Endothelial cell of hepatic sinusoid (primary cell): ENCODE measurements around the gene ASAH2B.
"Not testable (repeated sequence)": the region's sequence is repeated elsewhere in the genome, so short reads cannot be mapped to it uniquely, and the experiment has no call there.

Experiments used
- in situ Hi-C: cut with HindIII; loops from 2 replicates; pipeline ENCODE4 v1.10.0; 2017; ENCODE audit warnings: low sequenced_read_pairs

The ASAH2B gene

DNA sequence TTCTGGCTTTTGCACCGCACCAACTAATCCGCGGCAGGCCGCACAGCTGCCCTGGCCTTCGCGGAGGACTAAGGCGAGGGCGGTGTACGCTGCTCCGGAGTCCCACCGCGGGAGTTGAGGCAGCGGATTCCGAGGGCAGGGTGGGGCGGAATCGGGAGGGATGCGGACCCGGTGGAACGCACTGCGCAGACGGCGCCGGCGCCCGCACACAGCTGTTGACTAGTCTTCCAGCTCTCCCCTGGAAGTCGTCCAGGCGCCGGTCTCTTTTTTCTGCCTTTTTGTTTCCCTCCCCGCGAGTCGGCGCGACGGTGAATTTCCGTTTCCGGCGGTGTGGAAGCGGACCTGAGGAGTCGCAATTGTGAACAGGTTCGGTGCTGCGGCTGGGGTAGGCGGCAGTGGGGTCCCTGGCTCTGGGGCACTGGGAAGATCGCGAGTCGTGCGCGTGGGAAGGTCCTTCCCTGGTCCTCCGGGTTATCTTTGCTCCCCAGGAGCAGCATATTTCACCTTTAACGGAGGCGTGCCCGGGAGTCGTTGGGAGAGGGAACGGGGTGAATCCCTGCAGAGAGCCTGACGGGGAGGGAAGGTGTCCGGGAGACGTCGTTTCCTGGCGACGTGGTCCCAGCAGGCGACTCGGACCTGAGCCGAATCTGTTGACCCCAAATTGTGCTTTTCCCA, at the start of gene ASAH2B:
Gene ASAH2B (plus strand): TSS at position 319 of the 675 bp plus-strand sequence. CDS start 5,195 bp downstream, outside the sequence.
- in situ Hi-C loops = no loop called here

DNA sequence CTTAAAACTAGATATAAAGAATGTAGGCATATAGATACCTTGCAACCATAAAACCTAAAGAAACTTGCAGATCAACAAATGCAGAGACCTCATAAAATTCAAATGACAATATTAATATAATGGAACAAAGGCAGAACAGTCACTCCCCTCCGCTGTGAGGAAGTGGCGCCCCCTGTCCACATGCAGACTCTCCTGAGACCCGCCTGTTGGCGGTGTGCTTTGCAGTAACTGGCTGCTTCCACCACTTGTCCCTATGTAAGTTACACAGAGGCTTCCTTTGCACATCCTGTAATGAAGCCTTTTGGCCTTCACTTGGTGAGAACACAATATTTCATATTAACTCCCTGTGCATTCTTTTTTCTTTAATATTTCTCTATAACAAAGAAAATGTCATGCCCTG, 41.9 kb upstream of the ASAH2B start:
- in situ Hi-C loops = not testable (repeated sequence)

DNA sequence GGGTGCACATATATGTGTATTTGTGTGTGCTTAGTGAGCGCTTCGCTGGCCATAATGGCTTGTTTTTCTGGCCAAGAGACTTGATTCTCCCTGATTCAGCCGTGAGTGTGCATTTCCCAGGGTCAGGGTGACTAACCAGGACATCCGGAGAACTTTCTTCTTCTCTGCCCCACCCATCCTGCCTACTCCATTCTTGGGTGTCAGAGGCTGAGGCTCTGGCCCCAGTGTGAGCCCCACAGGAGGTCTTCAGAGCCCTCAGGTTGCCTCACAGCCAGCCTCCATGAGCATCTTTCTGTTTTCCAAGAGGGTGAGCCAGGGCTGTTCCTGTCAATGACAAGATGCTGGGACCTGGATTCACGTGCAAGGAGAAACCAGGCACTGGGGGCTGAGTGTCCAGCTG, 37.8 kb upstream of the ASAH2B start:
- in situ Hi-C loops = not testable (repeated sequence)

DNA sequence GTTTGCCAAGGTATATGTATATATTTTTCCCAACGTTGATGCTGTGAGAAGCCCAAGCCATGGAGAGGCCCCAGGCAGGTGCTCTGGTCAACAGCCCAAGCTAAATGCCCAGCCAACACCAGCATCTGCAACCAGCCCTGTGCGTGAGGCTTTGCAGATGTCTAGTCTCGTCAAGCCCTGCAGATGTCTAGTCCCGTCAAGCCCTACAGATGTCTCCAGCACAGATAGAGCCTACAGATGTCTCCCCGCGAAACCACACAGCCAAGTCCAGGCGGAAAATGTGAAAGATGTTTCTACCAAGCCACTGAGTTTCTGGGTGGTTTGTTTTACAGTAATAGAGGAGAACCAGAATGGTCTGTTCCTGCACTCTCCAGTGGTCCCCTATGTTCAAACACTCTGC, 36.7 kb upstream of the ASAH2B start:
- in situ Hi-C loops = not testable (repeated sequence)

DNA sequence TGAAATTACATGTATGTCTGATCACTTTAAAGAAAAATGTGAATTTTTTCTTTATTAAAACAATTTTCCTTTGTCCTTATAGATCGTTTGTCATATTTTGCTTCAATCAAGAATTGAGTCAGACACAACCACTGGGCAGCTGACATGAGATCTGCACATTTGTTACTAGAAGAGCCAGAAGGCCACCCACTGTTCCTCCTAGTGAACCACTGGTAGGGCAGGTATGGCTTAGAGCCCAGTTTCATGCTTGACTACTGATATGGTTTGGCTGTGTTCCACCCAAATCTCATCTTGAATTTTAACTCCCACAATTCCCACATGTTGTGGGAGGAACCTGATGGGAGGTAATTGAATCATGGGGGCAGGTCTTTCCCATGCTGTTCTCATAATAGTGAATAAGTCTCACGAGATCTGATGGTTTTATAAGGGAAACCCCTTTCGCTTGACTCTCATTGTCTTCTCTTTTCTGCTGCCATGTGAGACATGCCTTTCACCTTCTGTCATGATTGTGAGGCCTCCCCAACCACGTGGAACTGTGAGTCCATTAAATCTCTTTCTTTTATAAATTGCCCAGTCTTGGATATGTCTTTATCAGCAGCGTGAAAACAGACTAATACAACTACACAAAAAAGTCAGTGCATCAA, 35.2 kb upstream of the ASAH2B start:
- in situ Hi-C loops = not testable (repeated sequence)

DNA sequence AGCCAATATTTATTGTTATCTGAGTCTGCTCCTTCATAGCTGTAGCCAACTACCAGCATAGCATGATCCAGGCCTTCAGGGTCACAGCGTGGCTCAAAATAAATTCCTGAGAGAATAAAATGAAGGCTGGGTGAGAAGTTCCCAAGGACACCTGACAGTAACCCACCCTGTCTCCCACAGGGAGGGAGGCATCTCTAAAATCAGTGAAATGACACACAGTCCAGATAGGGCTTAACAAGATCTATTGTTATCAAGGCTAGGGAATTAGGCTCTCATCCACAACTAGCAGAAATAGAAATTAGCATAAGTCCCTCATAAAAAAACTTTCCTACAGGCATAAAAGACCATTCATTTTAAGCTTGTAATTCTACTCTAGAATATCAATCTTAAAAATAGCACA, 33.7 kb upstream of the ASAH2B start:
- in situ Hi-C loops = not testable (repeated sequence)

DNA sequence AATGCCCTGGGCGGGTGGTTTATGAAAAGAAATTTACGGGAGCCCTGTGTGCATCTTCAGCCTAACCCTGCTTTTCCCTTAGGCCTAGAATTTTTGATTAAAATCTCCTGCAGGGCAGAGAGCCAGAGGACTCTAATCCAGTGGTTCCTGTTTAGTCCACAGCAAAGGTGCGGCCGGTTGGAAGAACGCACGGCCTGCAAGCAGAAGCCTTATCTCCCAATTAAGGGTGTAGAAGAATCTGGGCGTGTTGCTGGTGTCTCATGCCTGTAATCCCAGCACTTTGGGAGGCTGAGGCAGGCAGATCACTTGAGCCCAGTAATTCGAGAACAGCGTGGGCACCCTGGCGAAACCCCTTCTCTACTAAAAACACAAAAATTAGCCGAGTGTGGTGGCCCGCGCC, 29.5 kb upstream of the ASAH2B start:
- in situ Hi-C loops = not testable (repeated sequence)

DNA sequence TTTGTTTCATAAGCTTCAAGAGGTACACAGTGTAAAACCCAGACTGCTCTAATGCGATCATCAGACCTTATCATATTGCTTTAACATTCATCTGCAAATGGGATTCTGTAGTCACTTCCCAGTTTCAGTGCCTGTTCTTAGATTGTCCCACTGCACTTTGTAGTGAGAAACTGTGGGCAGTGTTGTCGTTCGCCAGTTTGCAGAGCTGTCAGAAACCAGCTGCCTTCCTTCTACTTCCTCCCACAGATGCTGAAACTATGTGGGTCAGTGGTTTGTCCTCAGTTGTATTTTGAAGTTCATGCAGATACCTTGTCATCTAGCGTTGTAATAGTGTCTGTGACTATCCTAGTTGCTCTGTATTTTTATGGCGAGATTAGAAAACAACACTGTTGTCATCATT, 15.9 kb upstream of the ASAH2B start:
- in situ Hi-C loops = not testable (repeated sequence)

DNA sequence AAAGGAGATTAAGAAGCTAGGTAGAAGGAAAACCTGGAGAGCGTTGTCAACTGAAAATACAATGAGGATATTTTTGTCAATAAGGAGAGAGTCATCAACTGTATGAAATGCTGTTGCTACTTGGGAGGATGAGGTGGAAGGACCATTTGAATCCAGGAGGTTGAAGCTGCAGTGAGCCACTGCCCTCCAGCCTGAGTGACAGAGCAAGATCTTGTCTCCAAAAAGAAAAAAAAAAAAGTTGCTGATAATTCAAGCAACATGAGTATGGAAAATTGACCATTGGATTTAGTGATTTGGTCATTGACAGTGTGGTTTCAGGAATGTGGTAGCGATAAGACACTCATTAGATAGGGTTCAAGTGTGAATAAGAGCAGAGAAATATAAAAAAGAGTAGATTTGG, 11.6 kb upstream of the ASAH2B start:
- in situ Hi-C loops = not testable (repeated sequence)

DNA sequence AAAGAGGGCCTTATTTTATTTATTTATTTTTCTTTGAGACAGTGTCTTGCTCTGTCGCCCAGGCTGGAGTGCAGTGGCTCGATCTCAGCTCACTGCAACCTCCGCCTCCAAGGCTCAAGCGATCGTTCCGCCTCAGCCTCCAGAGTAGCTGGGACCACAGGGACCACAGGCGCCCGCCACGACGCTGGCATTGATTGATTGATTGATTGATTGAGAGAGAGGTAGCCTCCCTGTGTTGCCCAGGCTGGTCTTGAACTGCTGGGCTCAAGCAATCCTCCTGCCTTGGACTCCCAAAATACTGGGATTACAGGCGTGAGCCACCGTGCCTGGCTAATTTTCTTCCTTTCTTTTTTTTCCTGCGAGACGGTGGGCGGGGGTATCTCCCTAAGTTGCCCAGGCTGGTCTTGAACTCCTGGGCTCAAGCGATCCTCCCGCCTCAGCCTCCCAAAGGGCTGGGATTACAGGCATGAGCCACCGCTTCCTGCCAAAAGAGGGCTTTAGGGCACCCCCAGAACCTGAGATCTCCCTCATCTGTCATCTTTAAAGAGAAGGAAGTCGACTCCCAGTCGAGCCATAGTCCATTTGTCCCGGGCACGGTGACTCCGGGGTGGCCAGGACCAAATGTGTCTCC, 634 bp upstream of the ASAH2B start:
- in situ Hi-C loops = not testable (repeated sequence)

DNA sequence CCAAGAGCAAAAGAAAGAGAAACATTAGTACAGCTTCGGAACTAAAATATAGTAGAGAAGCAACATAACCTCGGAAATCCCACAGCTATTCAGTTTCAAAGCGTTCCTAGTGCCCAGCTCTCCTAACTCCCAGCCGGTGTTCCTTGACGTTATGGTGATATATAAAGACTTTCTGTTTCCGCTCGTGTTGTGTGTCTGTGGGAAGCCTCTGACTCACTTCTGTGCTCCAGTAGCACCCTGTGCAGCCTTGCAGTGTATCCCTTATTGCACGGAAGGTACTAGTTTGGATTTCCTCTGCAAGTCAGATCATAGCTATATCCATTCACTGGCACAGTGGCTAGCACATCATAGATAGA, 535 bp downstream of the ASAH2B start:
- in situ Hi-C loops = no loop called here

DNA sequence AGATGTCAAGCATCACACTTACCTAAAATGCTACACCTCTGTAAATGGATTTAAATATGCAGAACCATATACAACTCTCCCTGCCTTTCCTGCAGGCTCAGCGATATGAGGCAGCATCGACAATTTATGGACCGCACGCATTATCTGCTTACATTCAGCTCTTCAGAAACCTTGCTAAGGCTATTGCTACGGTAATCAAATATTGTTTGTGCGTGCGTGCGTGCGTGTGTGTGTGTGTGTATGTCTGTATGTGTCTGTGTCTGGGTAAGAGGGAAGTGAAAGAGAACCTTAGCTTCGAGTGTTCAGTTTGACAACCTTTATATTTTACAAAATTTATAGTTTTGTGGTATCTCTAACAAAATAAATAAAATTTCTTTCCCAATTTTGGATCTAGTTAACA, 3.1 kb downstream of the ASAH2B start:
- in situ Hi-C loops = not testable (repeated sequence)

DNA sequence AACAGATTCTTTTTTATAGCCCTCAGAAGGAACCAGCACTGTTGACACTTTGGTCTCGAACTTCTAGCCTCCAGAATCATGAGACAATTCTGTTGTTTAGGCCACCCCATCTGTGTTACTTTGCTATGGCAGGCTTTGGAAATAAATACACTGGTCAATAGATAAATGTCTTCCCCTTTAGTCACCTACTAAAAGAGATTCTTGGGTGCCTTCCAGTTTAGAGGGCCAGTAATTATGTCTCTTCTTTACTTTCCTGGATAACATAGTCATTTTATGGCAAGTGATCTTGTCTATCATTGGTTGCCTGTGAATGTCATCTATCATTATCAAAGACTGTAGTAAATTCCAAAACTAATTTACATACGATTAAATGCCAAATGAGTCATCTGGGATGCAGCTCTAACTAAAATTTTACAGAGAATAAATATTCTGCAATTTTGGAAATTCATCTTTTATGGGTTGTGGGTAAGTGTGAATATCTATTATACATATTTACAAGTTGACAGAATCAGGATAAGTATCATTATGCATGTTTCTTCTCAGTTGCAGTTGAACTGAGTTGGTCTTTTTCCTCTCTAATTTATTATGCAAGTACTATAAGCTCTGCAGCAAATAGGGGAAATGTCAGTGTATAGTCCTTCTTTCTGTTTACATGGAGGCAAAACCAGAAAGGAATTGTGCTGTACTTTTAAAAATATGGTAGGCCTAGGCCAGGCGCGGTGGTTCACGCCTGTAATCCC, 27.2 kb downstream of the ASAH2B start:
- in situ Hi-C loops = not testable (repeated sequence)

DNA sequence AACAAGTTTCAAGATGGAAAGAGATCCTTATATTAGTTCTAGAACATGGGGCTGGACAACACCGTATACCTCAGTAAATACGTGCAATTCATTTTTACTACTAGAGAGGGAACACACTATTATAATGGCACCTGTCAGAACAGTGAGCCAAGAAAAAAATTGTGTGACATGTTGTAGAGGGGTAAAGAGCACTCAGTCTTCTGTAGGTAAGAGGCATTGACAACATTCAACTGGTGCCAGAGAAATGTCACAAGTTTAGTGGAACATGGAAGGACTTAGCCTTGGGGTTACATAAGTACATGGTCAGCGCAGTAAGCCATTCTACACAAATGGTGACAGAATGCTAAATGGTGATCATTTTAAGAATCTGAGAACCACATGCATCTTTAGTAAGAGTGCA, 32.3 kb downstream of the ASAH2B start:
- in situ Hi-C loops = not testable (repeated sequence)

DNA sequence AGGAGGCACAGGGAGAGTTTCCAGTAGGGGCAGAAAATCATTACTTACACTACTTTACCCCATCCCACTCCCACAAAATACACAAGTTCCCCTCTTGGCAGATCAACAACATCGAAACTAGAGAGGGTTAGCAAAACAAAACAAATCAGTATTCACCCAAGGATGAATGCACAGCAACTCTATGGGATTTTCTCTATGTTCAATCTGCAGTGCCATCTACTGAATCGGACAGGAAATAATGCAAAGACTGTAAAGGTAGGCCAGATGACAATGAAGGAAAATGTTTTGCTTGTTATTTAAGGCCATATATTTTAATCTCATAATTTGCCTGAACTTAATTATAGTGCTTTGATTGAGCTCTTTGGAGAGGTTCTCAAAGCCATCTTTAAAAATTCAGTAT, 35.1 kb downstream of the ASAH2B start:
- in situ Hi-C loops = not testable (repeated sequence)

DNA sequence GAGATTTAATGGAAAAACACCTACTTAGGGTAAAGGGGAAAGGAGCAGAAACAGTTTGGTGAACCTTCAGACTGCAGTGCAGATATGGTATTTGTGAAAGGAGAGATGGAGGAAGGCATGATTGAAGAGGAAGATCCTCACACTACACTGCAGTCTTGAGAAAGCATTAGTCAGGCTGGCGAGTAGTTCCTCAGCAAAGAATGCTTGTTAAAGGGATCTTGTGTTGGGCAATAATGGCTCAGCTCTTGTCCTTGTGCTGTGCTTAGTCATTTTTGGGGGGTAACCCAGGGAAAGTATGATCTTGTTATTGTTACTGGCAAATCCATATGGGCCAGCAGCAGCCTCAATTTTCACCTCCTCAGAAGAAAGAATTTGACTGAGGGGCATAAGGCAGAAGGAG, 40.3 kb downstream of the ASAH2B start:
- in situ Hi-C loops = not testable (repeated sequence)

DNA sequence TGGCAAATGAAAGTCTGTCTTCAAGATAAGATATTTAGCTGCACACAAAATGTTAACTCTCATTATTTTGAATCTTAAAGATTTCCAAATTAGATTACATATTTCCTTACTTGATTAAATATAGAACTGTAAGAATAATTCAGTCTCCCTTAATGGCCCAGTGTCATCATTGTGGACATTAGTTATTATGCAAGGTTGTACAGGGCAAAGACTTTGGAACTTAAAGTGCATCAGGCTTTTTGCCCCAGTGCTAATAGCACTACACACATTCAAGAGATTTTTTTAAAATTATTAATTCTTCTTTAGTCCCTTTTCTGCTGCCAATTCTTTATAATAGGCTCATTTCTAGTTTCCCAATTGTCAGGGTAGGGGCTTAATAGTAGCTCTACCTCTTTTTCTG, 42.3 kb downstream of the ASAH2B start:
- in situ Hi-C loops = not testable (repeated sequence)

DNA sequence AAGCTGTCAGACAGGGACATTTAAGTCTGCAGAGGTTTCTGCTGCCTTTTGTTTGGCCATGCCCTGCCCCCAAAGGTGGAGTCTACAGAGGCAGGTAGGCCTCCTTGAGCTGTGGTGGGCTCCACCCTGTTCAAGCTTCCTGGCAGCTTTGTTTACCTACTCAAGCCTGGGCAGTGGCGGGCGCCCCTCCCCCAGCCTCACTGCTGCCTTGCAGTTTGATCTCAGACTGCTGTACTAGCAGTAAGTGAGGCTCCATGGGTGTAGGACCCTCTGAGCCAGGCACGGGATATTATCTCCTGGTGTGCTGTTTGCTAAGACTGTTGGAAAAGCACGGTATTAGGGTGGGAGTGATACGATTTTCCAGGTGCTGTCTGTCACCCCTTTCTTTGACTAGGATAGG, 48.2 kb downstream of the ASAH2B start:
- in situ Hi-C loops = not testable (repeated sequence)

DNA sequence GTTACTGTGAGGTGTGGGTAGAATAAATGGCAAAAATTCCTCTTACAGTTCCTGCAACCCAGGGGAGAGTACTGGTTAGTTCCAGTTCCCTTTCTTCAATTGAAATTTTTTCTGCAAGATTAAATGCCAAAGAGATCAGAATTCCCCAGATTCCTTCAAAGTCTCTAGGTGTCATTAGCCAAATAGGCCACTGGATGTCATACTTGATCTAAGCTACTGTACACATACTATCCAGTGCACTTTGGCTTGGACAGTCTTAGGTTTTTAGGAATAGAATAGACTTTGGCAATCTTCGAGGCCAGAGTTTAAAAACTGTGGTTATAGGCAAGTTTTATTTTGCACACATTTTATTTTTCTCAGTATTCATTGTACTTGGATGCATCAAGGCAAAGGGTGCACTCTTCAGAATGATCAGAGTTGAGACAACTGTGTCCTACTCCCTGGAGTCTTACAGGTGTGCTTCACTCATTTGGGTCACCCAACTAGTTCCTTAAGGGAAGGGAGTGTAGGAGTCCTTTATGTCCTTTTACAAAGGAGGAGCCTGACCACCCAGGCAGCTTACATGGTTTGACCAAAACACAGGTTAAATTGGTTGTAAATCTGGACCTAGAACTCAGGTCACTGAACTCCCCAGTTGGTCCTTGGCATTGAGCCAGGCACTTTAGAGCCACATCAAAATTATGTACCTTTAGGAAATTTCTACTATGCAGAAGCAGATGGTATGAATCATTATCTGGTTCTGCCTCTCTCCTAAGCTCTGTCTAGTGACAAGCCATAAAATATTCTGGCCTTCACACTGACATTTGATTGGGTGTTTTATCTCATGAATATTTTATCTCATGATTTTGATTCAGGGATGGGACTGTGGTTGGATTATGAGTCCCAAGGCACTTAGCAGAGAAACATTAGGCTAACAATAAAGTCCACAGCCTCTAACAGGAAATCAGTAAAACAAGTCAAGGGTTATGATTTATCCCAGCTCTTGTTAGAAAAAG, 49.5 kb downstream of the ASAH2B start:
- in situ Hi-C loops = no loop called here

DNA sequence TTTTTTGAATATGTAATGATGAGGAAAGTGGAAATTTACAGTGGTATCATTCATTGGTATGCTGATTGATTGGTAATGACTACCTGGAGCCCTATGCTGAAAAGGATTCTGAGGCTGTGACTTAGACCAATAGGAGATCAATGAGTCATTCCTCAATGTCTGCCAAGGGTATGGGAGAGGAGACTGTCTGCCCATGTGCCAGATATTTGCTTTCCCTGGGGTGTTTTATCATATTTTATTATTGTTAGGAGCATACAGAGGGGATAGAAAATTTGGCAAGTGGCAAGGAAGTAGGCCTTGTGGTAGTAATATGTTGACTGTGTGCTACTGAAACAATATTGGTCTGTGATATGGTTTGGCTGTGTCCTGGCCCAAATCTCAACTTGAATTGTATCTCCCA, 54.8 kb downstream of the ASAH2B start:
- in situ Hi-C loops = no loop called here
